DND-41 (cell line): ENCODE results near the gene L3MBTL4.

Experiments
- ATAC-seq: fragments of 200-7000 bp; cut with Tn5 transposase; 3 replicates; pipeline ENCODE4 v1.9.1; 2021; ENCODE audit warnings: low read depth; ENCODE audit not compliant: insufficient read depth
- DNase-seq: peaks from one replicate; pipeline ENCODE4 v3.0.0-alpha.2; 2020
- H2AFZ ChIP-seq: 2 replicates; pipeline ENCODE4 v1.6.0; 2012; ENCODE audit warnings: low read depth, low read length
- H3K27ac ChIP-seq: 2 replicates; pipeline ENCODE4 v1.5.1; 2012; ENCODE audit warnings: low read length, inconsistent platforms
- H3K27me3 ChIP-seq: fragments of 200-600 bp; sonication (generic); 2 replicates; pipeline ENCODE4 v1.6.0; 2012; ENCODE audit warnings: low read length, mild to moderate bottlenecking, inconsistent platforms; ENCODE audit not compliant: insufficient read depth, poor library complexity
- H3K36me3 ChIP-seq: 2 replicates; pipeline ENCODE4 v1.5.1; 2012; ENCODE audit warnings: low read length, inconsistent platforms; ENCODE audit not compliant: insufficient read depth
- H3K4me1 ChIP-seq: 2 replicates; pipeline ENCODE4 v1.5.1; 2012; ENCODE audit warnings: mild to moderate bottlenecking, low read length; ENCODE audit not compliant: insufficient read depth
- H3K4me2 ChIP-seq: 2 replicates; pipeline ENCODE4 v1.6.0; 2012; ENCODE audit warnings: mild to moderate bottlenecking, moderate library complexity, low read length, inconsistent platforms; ENCODE audit not compliant: insufficient read depth
- H3K4me3 ChIP-seq, 2 experiments: fragments of 200-600 bp in 1 of 2; shearing (Covaris generic) in 1 of 2; 2 replicates each; pipeline ENCODE4 v1.5.1; 2012 to 2016; ENCODE audit warnings: inconsistent platforms in 2 of 2, low read length in 2 of 2, mild to moderate bottlenecking in 2 of 2, low read depth in 1 of 2, moderate library complexity in 1 of 2
- H3K79me2 ChIP-seq: 2 replicates; pipeline ENCODE4 v1.6.0; 2012; ENCODE audit warnings: low read length, inconsistent platforms; ENCODE audit not compliant: insufficient read depth
- H3K9ac ChIP-seq: 2 replicates; pipeline ENCODE4 v1.6.0; 2012; ENCODE audit warnings: low read depth, mild to moderate bottlenecking, inconsistent platforms, low read length, moderate library complexity
- H3K9me3 ChIP-seq: 2 replicates; pipeline ENCODE4 v1.5.1; 2012; ENCODE audit warnings: low read length, moderate library complexity, mild to moderate bottlenecking, inconsistent platforms; ENCODE audit not compliant: insufficient read depth, severe bottlenecking
- H4K20me1 ChIP-seq: 2 replicates; pipeline ENCODE4 v1.6.0; 2012; ENCODE audit warnings: low read length; ENCODE audit not compliant: insufficient read depth
- CTCF ChIP-seq: IDR thresholded peaks from 2 replicates; pipeline ENCODE4 v1.5.1; 2012; ENCODE audit warnings: borderline replicate concordance, low read length, moderate library complexity, mild to moderate bottlenecking; ENCODE audit not compliant: poor library complexity, severe bottlenecking; ENCODE audit errors: extremely low read depth
- EZH2 ChIP-seq: IDR thresholded peaks from 3 replicates; pipeline ENCODE4 v1.6.1; 2012; ENCODE audit warnings: borderline replicate concordance, low read depth, mild to moderate bottlenecking, moderate library complexity, low read length, inconsistent platforms; ENCODE audit not compliant: severe bottlenecking

Gene L3MBTL4

GRCh38 chr18:6367208-6367607 lies 47.5 kb downstream of the L3MBTL4 start:
- no peak for TF ChIP-seq CTCF
- Histone ChIP-seq H3K9ac (no peak overlapping the region), H3K4me1 (no peaks in the 10 kb centered on the region), H3K4me2 (no peak overlapping the region), H2AFZ (no peak overlapping the region), H3K9me3 (no peaks in the 10 kb centered on the region), H3K27ac (no peak overlapping the region), H3K36me3 (no peaks in the 10 kb centered on the region), H3K4me3 (no peak overlapping the region), H3K27me3 (no peaks in the 10 kb centered on the region), H4K20me1 (no peaks in the 10 kb centered on the region), H3K79me2 (no peaks in the 10 kb centered on the region)
- DNase-seq = no peak
- ATAC-seq = no peak

GRCh38 chr18:6366776-6367175 lies 47.9 kb downstream of the L3MBTL4 start:
- no peak overlapping the region for H3K4me3 ChIP-seq
- H3K9me3 ChIP-seq = no peaks in the 10 kb centered on the region
- H3K4me1 ChIP-seq = no peaks in the 10 kb centered on the region
- no peaks in the 10 kb centered on the region for H4K20me1 ChIP-seq
- ATAC-seq (no peak), DNase-seq (no peak)
- H3K4me2 ChIP-seq = no peak overlapping the region
- no peaks in the 10 kb centered on the region for H3K79me2 ChIP-seq
- H3K36me3 ChIP-seq = no peaks in the 10 kb centered on the region
- H2AFZ ChIP-seq = no peak overlapping the region
- no peak overlapping the region for H3K27ac ChIP-seq
- no peak overlapping the region for H3K9ac ChIP-seq
- TF ChIP-seq CTCF (no peak), EZH2 (no peak)
- H3K27me3 ChIP-seq = no peaks in the 10 kb centered on the region

GRCh38 chr18:6365385-6365784 lies 49.3 kb downstream of the L3MBTL4 start:
- H3K36me3 ChIP-seq = no peaks in the 10 kb centered on the region
- no peak overlapping the region for H2AFZ ChIP-seq
- no peaks in the 10 kb centered on the region for H3K79me2 ChIP-seq
- ATAC-seq = no peak
- no peak overlapping the region for H3K4me2 ChIP-seq
- no peaks in the 10 kb centered on the region for H4K20me1 ChIP-seq
- H3K27ac ChIP-seq = no peak overlapping the region
- H3K4me1 ChIP-seq = no peaks in the 10 kb centered on the region
- no peaks in the 10 kb centered on the region for H3K27me3 ChIP-seq
- DNase-seq = no peak
- TF ChIP-seq EZH2 = no peak
- no peak for TF ChIP-seq CTCF
- H3K9ac ChIP-seq = no peak overlapping the region
- H3K9me3 ChIP-seq = no peaks in the 10 kb centered on the region
- H3K4me3 ChIP-seq = no peak overlapping the region

GRCh38 chr18:6363216-6363615 lies 51.5 kb downstream of the L3MBTL4 start:
- no peaks in the 10 kb centered on the region for H3K4me1 ChIP-seq
- ATAC-seq = no peak
- no peaks in the 10 kb centered on the region for H3K9me3 ChIP-seq
- H3K27ac ChIP-seq = no peak overlapping the region
- H3K4me2 ChIP-seq = no peak overlapping the region
- no peaks in the 10 kb centered on the region for H4K20me1 ChIP-seq
- DNase-seq = no peak
- H3K27me3 ChIP-seq = no peaks in the 10 kb centered on the region
- no peaks in the 10 kb centered on the region for H3K79me2 ChIP-seq
- no peak overlapping the region for H2AFZ ChIP-seq
- no peak overlapping the region for H3K9ac ChIP-seq
- TF ChIP-seq EZH2 (no peak), CTCF (no peak)
- no peak overlapping the region for H3K4me3 ChIP-seq
- no peaks in the 10 kb centered on the region for H3K36me3 ChIP-seq
